Lung (tissue), 12 donors: Measurements from ENCODE around the gene KANTR. TPM values are rescaled to one million over a fixed set of nuclear protein-coding genes. Genes with fewer than 3 reads are reported as not detected.

Source experiments
- ATAC-seq: fragments of 200-7000 bp; cut with Tn5 transposase; one replicate; pipeline ENCODE4 v1.9.1; 2020; ENCODE audit warnings: moderate number of reproducible peaks; ENCODE audit not compliant: insufficient read depth, low FRiP score
- DNase-seq, 3 donors: peaks; one replicate each; pipeline ENCODE4 v3.0.0-alpha.2; 2013 to 2017
- H3K27ac ChIP-seq, 2 donors: one replicate each; pipeline ENCODE4 v1.5.1; 2013; ENCODE audit warnings: mild to moderate bottlenecking in 2 of 2, moderate library complexity in 2 of 2, control low read depth in 1 of 2, inconsistent platforms in 1 of 2, low read depth in 1 of 2, low read length in 1 of 2
- H3K27me3 ChIP-seq, 3 donors: one replicate each; pipeline ENCODE4 v1.5.1; 2013; ENCODE audit warnings: low read length in 2 of 3; ENCODE audit not compliant: control insufficient read depth in 3 of 3, insufficient read depth in 3 of 3
- H3K36me3 ChIP-seq, 4 donors: one replicate each; pipeline ENCODE4 v1.5.1; 2013; ENCODE audit warnings: low read length in 4 of 4, mild to moderate bottlenecking in 1 of 4, moderate library complexity in 1 of 4; ENCODE audit not compliant: control insufficient read depth in 4 of 4, insufficient read depth in 4 of 4
- H3K4me1 ChIP-seq, 5 donors: one replicate each; pipeline ENCODE4 v1.5.1; 2013; ENCODE audit warnings: low read length in 5 of 5, mild to moderate bottlenecking in 2 of 5, moderate library complexity in 1 of 5; ENCODE audit not compliant: control insufficient read depth in 5 of 5, insufficient read depth in 5 of 5
- H3K4me3 ChIP-seq: one replicate; pipeline ENCODE4 v1.5.1; 2013; ENCODE audit warnings: mild to moderate bottlenecking, control low read depth, moderate library complexity
- H3K9ac ChIP-seq, 2 donors: one replicate each; pipeline ENCODE4 v1.5.1; 2013; ENCODE audit warnings: low read length in 2 of 2, control low read depth in 1 of 2; ENCODE audit not compliant: insufficient read depth in 1 of 2
- H3K9me3 ChIP-seq, 4 donors: one replicate each; pipeline ENCODE4 v1.5.1; 2013; ENCODE audit warnings: low read length in 3 of 4, mild to moderate bottlenecking in 1 of 4, moderate library complexity in 1 of 4; ENCODE audit not compliant: control insufficient read depth in 4 of 4, insufficient read depth in 3 of 4
- WGBS, 2 donors: extraction: QIAGEN DNeasy Blood & Tissue Kit; methylation state at CpG; one replicate each; pipeline ENCODE4 v1.1.7; 2013; 5-methylcytosine and 5-hydroxymethylcytosine counted together
- polyA plus RNA-seq, 2 donors: library from polyadenylated mRNA; stranded (reverse); fragments of 200-250 nt; gene quantifications; one replicate each; pipeline ENCODE4 v1.2.1, GENCODE V29; 2013
- total RNA-seq, 2 donors: library from RNA; depleted of rRNA in 1 of 2; stranded (reverse); fragments of >200 nt in 1 of 2; gene quantifications; one replicate each; pipeline ENCODE4 v1.2.1, GENCODE V29; 2014 to 2021
- TF ChIP-seq, protein P1 (sequence below): IDR thresholded peaks from 2 replicates; pipeline ENCODE4 v1.5.1; 2012; ENCODE audit warnings: mild to moderate bottlenecking; ENCODE audit errors: control extremely low read depth, extremely low read depth
- donor health status: control.
- donor health status: control.
- donor health status: Bipolar disorder and iron deficiency.
- donor health status: healthy.
- donor health status: DM: yes; HTN: yes; CAD: no.

The KANTR gene
- total and polyA plus RNA-seq, 4 donors = 1.4 to 30.5 (median 9.7) TPM

GRCh38 chrX:53071064-53071463 is 22.9 kb upstream of the KANTR start:
- Histone ChIP-seq H3K27me3 (peaks cover 4 to 27% (median 14%) of the 10 kb centered on the region in 3 donors), H3K27ac (no peak overlapping the region), H3K9ac (no peak overlapping the region), H3K4me1 (peaks cover 0 to 4% (median 0%) of the 10 kb centered on the region in 5 donors), H3K4me3 (no peak overlapping the region), H3K36me3 (peaks cover 0 to 2% (median 0%) of the 10 kb centered on the region in 4 donors), H3K9me3 (peaks cover 0 to 2% (median 0%) of the 10 kb centered on the region in 4 donors)
- no peak for DNase-seq
- TF ChIP-seq, protein P1, sequence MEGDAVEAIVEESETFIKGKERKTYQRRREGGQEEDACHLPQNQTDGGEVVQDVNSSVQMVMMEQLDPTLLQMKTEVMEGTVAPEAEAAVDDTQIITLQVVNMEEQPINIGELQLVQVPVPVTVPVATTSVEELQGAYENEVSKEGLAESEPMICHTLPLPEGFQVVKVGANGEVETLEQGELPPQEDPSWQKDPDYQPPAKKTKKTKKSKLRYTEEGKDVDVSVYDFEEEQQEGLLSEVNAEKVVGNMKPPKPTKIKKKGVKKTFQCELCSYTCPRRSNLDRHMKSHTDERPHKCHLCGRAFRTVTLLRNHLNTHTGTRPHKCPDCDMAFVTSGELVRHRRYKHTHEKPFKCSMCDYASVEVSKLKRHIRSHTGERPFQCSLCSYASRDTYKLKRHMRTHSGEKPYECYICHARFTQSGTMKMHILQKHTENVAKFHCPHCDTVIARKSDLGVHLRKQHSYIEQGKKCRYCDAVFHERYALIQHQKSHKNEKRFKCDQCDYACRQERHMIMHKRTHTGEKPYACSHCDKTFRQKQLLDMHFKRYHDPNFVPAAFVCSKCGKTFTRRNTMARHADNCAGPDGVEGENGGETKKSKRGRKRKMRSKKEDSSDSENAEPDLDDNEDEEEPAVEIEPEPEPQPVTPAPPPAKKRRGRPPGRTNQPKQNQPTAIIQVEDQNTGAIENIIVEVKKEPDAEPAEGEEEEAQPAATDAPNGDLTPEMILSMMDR = no peak
- 74 to 92% methylated on average over 10 of the region's 10 CpGs for WGBS, 2 donors
- no peak for ATAC-seq

- peak overlapping the region in 1 of 2 donors; percentile 42 for H3K9ac ChIP-seq
- H3K4me3 ChIP-seq = no peak overlapping the region
- H3K27ac ChIP-seq = peak overlapping the region in 1 of 2 donors; percentile 20
- TF ChIP-seq, protein P1 = peak; percentile 34
- peaks cover 0 to 2% (median 0%) of the 10 kb centered on the region in 4 donors for H3K36me3 ChIP-seq
- ATAC-seq (peak; percentile 83), DNase-seq (peak; percentile 70 to 82 (median 73))
- 0 to 9% methylated on average over 28 to 31 of the region's 31 CpGs for WGBS, 2 donors
- H3K9me3 ChIP-seq = peaks cover 0 to 5% (median 0%) of the 10 kb centered on the region in 4 donors
- peaks cover 0 to 4% (median 0%) of the 10 kb centered on the region in 5 donors for H3K4me1 ChIP-seq
- H3K27me3 ChIP-seq = peaks cover 4 to 31% (median 14%) of the 10 kb centered on the region in 3 donors
Observed at GRCh38 chrX:53071604-53072417, 22.1 kb upstream of the KANTR start.

- no peak overlapping the region for H3K4me3 ChIP-seq
- H3K36me3 ChIP-seq = peaks cover 0 to 2% (median 0%) of the 10 kb centered on the region in 4 donors
- TF ChIP-seq, protein P1 = no peak
- 71 to 84% methylated on average over 9 of the region's 9 CpGs for WGBS, 2 donors
- peak overlapping the region in 1 of 2 donors; percentile 42 for H3K9ac ChIP-seq
- peaks cover 0 to 5% (median 0%) of the 10 kb centered on the region in 4 donors for H3K9me3 ChIP-seq
- H3K27ac ChIP-seq = peak overlapping the region; percentile 36 to 48
- peaks cover 4 to 33% (median 12%) of the 10 kb centered on the region in 3 donors for H3K27me3 ChIP-seq
- H3K4me1 ChIP-seq = peaks cover 0 to 4% (median 0%) of the 10 kb centered on the region in 5 donors
- DNase-seq (no peak), ATAC-seq (no peak)
Observed at GRCh38 chrX:53072418-53073114, 21.4 kb upstream of the KANTR start.
